HG03520 (cell line): ENCODE measurements around the gene DLG2.
A peak's percentile ranks its signal among the peaks of the same experiment; 100 is the strongest.

Experiments used
- ATAC-seq: cut with Tn5 transposase; IDR thresholded peaks from one replicate; pipeline ENCODE4 v1.9.1; 2021; ENCODE audit warnings: mild to moderate bottlenecking, moderate library complexity; ENCODE audit not compliant: unreplicated experiment

The DLG2 gene

GRCh38 chr11:84612645-84613044 is 1014.5 kb downstream of the DLG2 start:
- ATAC-seq: no peak

GRCh38 chr11:84608837-84609196 is 1018.3 kb downstream of the DLG2 start:
- ATAC-seq: no peak

DNA sequence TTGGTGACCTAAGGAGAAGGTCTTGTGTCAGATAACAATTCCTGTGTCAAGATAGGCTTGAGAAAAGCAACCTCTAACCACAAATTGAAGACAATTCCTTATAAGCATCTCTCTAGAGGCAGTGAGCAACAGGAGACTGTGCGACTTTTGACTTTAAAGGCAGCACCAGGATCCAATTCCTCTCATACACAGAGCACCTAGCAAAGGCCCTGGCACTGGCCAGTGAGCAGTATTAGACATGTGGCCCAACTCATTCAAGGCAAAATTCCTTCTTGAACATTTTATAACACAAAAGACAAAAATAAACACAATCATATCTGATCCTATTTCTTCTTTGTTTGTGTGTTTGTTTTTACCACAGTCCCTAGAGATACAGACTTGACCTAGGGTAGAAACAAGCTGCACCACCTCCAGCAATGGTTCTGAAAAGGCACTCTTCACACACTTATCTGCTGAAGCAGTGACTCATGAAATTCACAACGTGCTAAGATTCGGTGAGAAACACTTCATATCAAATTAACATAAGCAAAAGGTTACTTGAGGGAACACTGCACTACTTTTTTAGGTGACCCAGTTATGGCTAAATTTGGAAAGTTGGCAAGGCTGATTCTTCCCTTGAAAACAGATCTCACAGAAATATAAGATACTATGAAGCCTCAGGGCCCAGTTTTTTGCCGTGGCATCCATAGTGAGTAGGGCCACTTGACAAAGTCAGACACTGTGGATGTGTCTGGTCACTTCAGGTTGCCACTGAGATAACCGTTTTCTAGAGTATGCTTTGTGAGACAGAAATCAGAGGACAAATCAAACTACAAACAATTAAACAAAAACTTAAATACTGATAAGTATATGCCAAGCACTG is 1018.9 kb downstream of the DLG2 start:
- ATAC-seq: no peak

- no peak for ATAC-seq
Measured at GRCh38 chr11:84594602-84595001, 1032.5 kb downstream of the DLG2 start.

DNA sequence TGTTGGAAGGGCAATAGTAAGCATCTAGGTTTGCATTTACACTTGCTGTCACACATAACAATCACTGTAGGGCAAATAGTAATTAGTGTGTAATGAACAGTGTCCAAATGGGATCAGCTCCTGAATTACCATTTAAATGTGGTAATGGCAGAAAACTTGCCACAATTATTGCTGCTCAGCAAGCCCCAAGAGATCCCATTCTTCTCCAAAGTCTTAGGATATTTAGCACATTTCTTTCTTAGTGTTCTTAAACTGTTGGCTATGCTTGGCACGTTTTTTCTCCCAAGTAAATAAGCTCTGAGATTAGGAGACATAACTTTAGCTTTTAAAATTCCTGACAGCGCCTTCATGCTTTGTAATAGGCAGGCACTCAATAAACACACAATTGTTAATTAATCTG is 1037.0 kb downstream of the DLG2 start:
- no peak for ATAC-seq

DNA sequence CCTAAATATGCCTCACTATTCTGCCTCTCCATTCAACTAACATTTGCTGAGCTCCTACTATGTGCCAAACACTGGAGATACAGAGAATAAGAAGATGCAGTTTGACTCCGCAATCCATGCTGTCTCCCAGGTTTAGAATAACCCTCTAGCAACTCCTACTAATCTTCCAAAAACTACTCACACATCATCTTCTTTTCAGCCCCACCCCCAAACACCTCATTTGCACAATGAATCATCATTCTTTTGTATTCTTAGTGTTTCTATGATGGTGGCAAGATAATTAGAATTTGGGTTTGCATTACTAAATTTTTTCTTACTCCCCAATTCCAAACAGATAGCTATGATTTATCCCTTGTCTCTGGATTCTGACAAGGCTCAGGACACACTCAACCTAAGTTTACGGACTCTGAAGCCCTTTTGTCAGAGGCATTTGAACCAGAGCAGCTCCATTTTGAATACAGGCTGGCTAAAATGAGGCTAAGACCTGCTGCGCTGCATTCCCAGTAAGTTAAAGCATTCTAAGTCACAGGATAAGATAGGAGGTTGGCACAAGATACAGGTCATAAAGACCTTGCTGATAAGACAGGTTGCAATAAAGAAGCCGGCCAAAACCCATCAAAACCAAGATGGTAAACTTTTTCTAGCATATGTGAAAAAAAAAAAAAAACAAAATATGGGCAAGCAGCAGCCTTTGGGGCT is 1038.9 kb downstream of the DLG2 start:
- no peak for ATAC-seq

GRCh38 chr11:84583106-84583505 is 1044.0 kb downstream of the DLG2 start:
- no peak for ATAC-seq

- no peak for ATAC-seq
Measured at GRCh38 chr11:84581083-84581482, 1046.1 kb downstream of the DLG2 start.

DNA sequence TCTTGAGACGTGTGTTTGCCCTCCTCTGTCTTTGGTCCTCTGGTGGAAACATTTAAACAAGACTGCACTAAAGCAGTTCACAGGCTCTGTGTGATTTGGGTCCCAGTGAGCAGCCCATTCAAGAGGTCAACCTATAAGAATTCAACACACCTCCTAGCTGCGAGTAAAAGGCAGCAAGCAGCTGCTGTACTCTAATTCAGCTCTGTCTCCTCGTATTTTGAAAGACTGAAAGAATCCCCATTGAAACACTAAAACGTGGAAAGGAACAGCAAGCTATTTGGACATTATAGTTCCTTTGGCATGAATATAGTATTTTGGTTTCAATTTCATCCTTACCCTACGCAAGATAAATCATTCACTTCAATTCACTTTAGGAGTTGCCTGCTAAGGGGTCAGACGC is 1046.7 kb downstream of the DLG2 start:
- no peak for ATAC-seq

- no peak for ATAC-seq
Measured at GRCh38 chr11:84573868-84574267, 1053.3 kb downstream of the DLG2 start.

DNA sequence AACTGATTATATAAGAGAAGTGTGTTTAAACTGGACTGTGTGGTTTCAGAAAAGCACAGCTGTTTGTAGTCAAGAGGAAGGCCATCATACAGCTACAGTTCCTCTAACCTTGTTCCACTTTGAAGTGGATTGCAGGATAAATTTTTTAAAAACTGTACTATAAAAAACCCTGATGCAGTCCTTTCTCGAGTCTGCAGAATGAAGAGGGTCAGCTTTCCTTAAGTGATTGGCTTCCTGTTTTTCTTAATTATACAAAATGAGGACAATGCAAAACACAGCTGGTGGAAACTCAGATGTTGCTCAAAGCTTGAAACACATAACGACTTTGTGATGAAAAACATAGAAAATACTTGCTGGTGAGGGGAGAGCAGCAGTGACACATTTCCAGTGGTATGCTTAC is 1060.5 kb downstream of the DLG2 start:
- no peak for ATAC-seq

GRCh38 chr11:84564867-84565184 is 1062.3 kb downstream of the DLG2 start:
- no peak for ATAC-seq

GRCh38 chr11:84564180-84564866 is 1062.8 kb downstream of the DLG2 start:
- peak; percentile 86 for ATAC-seq

- ATAC-seq: no peak
Measured at GRCh38 chr11:84563356-84563755, 1063.8 kb downstream of the DLG2 start.

DNA sequence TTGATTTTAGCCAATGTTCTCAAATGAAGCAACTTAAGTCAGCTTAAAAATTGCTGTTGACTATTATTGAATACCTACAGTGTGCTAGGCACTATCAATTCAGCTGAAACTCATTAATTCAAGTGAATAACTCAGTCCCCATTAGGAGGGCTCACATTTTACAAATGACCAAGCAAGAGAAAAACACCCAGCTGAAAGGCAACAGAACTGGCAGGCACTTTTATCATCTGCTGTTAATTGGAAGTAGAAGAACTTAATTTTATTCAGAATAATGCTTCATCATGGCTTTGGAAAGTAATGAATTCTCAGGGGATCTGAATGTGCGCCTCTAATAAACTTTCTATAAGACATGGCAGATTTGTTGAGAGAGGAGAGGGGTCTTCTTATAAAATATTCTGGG is 1066.9 kb downstream of the DLG2 start:
- ATAC-seq: no peak

DNA sequence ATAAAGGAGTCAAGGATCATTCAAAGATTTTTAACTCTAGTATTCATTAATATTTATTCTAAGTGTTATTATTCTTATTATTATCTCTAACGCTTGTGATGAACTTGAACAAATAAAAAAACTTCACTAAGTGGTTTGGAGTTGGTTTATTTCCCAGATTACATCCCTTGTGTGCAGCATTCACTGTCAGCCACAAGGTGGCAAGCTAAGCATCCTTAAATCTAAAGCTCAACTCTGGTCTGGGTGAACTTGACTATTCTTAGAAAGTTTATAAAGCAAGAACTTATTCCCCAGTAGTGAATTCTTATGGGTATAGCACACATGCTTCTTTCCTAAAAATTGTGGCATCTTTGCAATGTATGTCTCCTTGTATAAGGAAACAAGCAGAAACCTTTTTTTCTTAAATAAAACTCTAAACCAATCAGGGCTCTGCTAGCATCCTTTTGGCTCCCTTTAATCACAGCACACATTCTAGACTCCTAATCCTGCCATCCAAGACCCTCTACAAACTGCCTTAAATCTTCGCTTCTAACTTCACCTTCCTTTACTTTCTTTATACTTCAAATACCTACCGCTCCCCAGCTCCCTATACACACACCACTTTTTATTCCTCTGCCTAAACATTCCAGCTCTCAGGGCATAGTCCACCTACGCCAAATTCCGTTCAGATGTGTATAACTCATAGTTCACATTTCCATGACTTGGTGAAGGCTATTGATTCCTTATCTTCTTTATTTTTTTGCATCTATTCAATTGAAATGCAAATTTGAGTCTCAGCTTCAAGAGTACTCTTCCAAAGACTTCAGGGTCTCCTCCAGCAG is 1068.8 kb downstream of the DLG2 start:
- peak; percentile 95 for ATAC-seq

GRCh38 chr11:84552791-84553190 is 1074.4 kb downstream of the DLG2 start:
- ATAC-seq: no peak

DNA sequence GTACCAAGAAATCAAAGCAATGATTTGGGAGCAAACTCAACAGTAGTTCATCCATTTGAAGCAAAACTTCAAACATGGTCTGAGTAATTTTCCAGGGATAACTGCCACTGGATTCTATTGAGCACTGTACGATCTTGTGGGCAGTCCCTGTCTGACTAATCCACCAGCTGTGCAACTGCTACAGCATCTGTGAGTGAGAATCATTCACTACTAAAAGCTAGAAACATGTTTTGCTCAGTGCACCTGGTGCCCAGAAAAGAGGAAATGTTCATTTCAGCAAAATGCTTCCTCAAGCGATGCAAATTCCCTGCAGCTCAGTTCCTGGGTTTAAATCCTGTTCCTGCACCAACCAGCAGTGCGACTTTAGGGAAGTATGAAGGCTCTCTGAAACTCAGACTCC is 1077.9 kb downstream of the DLG2 start:
- ATAC-seq: peak; percentile 95

- ATAC-seq: no peak
Measured at GRCh38 chr11:84544566-84544965, 1082.6 kb downstream of the DLG2 start.

DNA sequence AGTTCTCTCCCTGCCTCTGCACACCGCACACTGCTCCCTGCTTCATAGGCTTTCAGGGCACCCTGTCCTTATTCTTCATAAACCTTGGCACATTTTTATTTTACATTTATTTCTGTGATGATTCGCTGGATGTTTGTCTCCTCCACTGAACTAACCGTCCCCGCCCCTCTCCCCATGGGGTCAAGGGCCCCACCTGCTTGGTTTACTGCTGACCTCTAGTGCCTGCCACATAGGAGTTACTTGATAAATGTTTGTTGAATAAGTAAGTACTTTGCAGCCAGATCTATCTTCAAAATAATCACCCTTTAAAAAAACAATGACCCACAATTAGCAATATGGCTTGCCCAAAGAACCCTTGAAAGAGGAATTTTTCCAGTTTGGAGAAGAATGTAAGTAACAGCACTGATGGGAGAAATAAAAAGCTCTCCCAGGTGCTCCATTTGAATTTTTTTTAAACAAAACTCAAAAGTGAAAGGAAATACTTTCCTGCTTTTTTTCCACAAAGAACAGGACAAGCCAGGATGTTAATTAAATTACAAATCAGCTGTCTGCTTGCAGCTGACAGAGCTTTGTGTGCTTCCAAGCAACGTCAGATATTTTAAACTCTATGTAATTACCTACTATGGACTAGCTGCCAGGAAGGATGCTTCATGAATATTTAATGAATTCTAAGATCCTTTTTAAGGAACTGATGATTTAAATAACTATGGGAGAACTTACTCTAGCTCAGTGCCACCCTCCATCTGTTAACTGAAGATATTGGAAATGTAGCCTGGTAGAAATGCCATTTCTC is 1083.6 kb downstream of the DLG2 start:
- no peak for ATAC-seq
